A549 (cell line): ENCODE measurements around the gene KRTAP10-2.
"Not testable (repeated sequence)": the region's sequence is repeated elsewhere in the genome, so short reads cannot be mapped to it uniquely, and the experiment has no call there.

Source experiments
- HMGXB4 ChIP-seq: fragments of 250-450 bp; sonication (Bioruptor Pico); IDR thresholded peaks from 2 replicates; pipeline ENCODE4 v1.5.0; 2021; ENCODE audit warnings: mild to moderate bottlenecking, moderate library complexity, borderline replicate concordance
- JUNB ChIP-seq: fragments of >200 bp; sonication (Bioruptor Twin); formaldehyde crosslinking; IDR thresholded peaks from 2 replicates; pipeline ENCODE4 v1.6.1; 2016
- KDM5A ChIP-seq: fragments of 200-600 bp; sonication (generic); IDR thresholded peaks from 2 replicates; pipeline ENCODE4 v1.6.1; 2016; ENCODE audit warnings: antibody characterized with exemption, mild to moderate bottlenecking
- MAZ ChIP-seq: fragments of 150-350 bp; IDR thresholded peaks from 2 replicates; pipeline ENCODE4 v1.6.1; 2014; ENCODE audit warnings: antibody characterized with exemption, low read depth, low read length, borderline replicate concordance
- POLR2A ChIP-seq: IDR thresholded peaks from 2 replicates; pipeline ENCODE4 v1.6.1; 2012; ENCODE audit warnings: mild to moderate bottlenecking, low read length
- RCOR1 ChIP-seq: fragments of 150-350 bp; IDR thresholded peaks from 2 replicates; pipeline ENCODE4 v1.6.1; 2014; ENCODE audit warnings: antibody characterized with exemption, low read length, low read depth
- TP53 ChIP-seq: fragments of 250-450 bp; sonication (Bioruptor Pico); IDR thresholded peaks from 2 replicates; pipeline ENCODE4 v1.5.0; 2021; ENCODE audit warnings: mild to moderate bottlenecking, moderate library complexity
- TF ChIP-seq, protein P1 (sequence below): fragments of >200 bp; sonication (Bioruptor Twin); formaldehyde crosslinking; IDR thresholded peaks from 3 replicates; pipeline ENCODE4 v1.5.1; 2016

DNA sequence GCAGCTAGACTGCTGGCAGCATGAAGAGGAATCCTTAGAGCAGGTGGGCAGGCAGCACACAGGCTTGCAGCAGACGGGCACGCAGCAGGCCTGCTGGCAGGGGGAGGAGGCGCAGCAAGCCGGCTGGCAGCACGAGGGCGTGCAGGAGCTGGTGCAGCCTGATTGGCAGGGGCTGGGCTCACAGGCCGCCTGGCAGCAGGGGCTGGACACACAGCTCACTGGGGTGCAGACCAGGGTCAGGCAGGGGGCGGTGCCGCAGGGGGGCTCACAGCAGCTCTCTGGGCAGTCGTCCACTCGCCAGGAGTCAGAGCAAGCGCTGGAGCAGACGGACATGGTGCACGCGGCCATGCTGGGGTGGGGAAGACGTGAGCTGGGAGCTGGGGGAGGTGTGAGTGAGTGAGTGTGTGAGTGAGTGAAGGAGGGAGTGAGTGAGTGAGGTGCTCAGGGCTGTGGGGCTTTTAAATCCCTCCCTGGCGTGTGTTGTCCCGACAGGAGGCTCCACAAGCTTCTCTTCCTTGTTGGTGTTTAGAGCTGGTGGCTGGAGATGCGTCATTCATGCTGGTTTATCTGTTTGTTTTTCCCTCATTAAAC, 29.0 kb upstream of the KRTAP10-2 start, which contains the start of gene KRTAP10-5:
- not testable (repeated sequence) for TF ChIP-seq TP53 (CRISPR knock-in tag); RCOR1; JUNB; POLR2A; KDM5A; MAZ; HMGXB4 (CRISPR knock-in tag)
- TF ChIP-seq, protein P1, sequence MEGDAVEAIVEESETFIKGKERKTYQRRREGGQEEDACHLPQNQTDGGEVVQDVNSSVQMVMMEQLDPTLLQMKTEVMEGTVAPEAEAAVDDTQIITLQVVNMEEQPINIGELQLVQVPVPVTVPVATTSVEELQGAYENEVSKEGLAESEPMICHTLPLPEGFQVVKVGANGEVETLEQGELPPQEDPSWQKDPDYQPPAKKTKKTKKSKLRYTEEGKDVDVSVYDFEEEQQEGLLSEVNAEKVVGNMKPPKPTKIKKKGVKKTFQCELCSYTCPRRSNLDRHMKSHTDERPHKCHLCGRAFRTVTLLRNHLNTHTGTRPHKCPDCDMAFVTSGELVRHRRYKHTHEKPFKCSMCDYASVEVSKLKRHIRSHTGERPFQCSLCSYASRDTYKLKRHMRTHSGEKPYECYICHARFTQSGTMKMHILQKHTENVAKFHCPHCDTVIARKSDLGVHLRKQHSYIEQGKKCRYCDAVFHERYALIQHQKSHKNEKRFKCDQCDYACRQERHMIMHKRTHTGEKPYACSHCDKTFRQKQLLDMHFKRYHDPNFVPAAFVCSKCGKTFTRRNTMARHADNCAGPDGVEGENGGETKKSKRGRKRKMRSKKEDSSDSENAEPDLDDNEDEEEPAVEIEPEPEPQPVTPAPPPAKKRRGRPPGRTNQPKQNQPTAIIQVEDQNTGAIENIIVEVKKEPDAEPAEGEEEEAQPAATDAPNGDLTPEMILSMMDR: not testable (repeated sequence)
